Left renal pelvis (tissue), 4 donors: ENCODE data around the gene GREB1L. TPM values are rescaled to one million over a fixed set of nuclear protein-coding genes. Genes with fewer than 3 reads are reported as not detected.

ENCODE experiments used
- DNase-seq, 4 donors: peaks; one replicate each; pipeline ENCODE4 v3.0.0-alpha.2; 2013; ENCODE audit warnings: low read depth in 4 of 4, low spot score in 3 of 4
- polyA plus RNA-seq, 4 donors: library from polyadenylated mRNA; unstranded; fragments of 120-200 nt; gene quantifications; one replicate each; pipeline ENCODE4 v1.2.1, GENCODE V29; 2013; ENCODE audit not compliant: insufficient read length in 4 of 4

GREB1L gene
- polyA plus RNA-seq, 4 donors = 2.6 to 6.7 (median 3.7) TPM

- no peak for DNase-seq
These were observed 296.2 kb downstream of the GREB1L start for GRCh38 chr18:21538230-21538629.

GRCh38 chr18:21546423-21546822 lies 304.4 kb downstream of the GREB1L start:
- no peak for DNase-seq

GRCh38 chr18:21548647-21549046 lies 306.6 kb downstream of the GREB1L start:
- no peak for DNase-seq

GRCh38 chr18:21550510-21550970 lies 308.5 kb downstream of the GREB1L start:
- DNase-seq = no peak

- DNase-seq = no peak
These were observed 315.7 kb downstream of the GREB1L start for GRCh38 chr18:21557607-21558253.

- no peak for DNase-seq
These were observed 317.2 kb downstream of the GREB1L start for GRCh38 chr18:21559195-21559594.

GRCh38 chr18:21571772-21572171 lies 329.7 kb downstream of the GREB1L start:
- DNase-seq = no peak

Other genes starting within 250 kb of the GREB1L start
- 10 to 100 TPM; 56.5 to 70.6 (median 69.1) TPM for gene ROCK1, start 130.4 kb upstream of the GREB1L start, polyA plus RNA-seq